Left hindlimb (tissue), 1 donor: ENCODE measurements around the gene ECI1.
"Not testable (repeated sequence)": the region's sequence is repeated elsewhere in the genome, so short reads cannot be mapped to it uniquely, and the experiment has no call there.

Source experiments
- DNase-seq: peaks from one replicate; pipeline ENCODE4 v3.0.0-alpha.2; 2018

The ECI1 gene

GRCh38 chr16:2278956-2279800, 27.8 kb upstream of the ECI1 start:
- DNase-seq = no peak

GRCh38 chr16:2278272-2278608, 26.9 kb upstream of the ECI1 start:
- no peak for DNase-seq

- no peak for DNase-seq
Observed at GRCh38 chr16:2277466-2278271, 26.3 kb upstream of the ECI1 start.

DNA sequence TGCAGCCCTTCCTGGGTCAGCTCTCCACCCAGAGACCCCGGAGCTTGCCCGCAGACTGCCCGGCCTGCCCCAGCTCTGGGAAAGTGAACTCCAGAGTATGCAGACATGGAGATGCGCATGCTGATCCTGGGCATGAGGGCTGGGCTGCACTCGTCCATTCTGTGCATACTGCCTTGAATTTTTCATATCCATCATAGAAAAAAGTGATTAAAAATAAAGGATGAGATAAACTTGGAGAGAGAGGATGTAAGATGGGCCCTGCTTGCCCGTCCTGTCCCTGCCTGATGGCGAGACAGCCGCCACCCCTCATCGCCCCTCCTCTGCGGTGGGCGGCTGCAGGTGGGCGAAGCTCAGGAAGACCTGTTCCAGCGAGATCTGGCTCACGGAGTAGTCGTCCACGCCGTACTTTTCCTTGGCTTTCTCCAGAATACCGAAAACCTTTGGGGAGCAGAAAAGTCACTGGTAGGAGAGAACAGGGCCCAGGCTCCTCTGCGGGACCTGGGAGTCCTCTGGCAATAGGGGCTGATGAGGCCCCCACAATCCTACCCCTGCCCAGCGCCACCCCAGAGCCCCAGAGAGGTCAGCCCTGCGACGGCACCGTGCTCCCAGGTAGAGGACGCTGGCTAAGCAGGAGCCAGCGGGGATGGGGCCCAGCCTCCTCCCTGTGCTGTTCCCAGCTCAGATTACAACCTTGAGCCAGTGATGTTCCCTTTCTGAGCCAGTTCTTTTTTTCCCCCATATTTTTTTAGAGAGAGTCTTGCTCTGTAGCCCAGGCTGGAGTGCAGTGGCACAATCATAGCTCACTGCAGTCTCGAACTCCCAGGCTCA, 25.2 kb upstream of the ECI1 start:
- DNase-seq = no peak

GRCh38 chr16:2275476-2276367, 24.3 kb upstream of the ECI1 start:
- no peak for DNase-seq

GRCh38 chr16:2273931-2274330, 22.5 kb upstream of the ECI1 start:
- DNase-seq = no peak

- DNase-seq = no peak
Observed at GRCh38 chr16:2273484-2273883, 22.1 kb upstream of the ECI1 start.

DNA sequence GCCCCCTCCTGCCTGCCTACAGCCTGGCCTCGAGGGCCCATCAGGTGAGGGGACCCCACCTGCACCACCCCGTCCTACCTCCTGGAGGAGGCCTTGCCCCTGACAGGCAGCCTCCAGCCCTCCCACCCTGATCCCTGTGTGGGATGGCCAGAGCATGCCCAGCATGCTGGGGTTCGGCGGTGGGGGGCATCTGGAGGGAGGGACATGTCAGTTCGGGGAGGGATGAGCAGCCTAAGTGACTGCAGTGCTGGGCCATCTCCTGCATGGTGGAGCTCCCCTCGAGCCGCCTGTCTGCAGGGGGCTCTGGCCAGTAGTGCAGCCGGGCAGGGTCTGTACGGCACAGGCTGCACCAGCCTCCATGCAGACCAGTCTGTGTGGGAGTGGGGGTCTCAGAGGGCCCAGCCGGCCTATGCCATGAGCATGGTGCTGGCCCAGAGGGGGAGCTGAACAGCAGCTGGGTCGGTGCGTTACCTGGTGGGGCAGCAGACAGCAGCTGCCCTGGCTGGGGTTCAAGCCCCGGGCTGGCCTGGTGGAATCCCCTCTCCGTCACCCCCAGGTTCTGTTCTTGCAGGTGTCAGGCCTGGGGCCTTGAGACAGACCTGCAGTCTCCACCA, 20.6 kb upstream of the ECI1 start:
- no peak for DNase-seq

DNA sequence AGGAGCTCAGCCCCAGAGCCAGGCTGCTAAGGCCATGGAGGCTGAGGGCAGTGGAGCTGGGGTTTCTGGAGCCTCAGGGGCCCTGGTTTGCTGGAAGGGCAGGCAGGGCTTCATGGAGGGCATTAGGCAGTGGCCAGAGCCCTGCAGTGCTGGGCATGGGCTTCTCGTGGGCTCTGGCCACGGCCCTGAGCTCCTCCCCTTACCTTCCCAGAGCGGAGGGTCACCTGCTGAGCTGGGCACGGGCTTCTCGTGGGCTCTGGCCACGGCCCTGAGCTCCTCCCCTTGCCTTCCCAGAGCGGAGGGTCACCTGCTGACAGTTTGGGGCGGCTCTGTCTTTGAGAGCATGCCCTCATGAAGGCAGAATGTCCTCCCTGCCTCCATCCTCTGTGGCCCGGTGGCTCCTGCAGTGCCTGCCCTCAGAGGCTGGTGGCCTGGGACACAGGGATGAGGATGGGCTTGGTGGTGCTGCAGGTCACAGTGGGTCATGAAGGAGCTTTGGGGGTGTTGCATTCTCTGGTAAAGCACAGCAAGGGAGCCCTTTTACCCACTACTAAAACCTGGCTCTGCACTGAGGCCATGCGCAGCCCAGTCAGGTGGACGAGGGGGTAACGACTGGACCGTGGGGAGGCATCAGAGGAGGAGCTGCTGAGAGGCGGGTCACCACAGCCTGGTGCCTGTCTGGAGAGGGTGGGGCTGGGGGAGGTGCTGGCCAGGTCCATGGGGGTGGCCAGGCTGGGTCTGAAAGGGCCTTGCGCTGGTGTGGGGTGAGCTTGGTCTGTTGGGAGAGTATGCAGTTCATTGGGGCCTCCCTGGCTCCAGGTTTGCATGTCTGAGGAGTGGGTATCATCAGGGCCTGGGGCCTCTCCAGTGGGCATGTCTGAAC, 19.4 kb upstream of the ECI1 start:
- DNase-seq = no peak

DNA sequence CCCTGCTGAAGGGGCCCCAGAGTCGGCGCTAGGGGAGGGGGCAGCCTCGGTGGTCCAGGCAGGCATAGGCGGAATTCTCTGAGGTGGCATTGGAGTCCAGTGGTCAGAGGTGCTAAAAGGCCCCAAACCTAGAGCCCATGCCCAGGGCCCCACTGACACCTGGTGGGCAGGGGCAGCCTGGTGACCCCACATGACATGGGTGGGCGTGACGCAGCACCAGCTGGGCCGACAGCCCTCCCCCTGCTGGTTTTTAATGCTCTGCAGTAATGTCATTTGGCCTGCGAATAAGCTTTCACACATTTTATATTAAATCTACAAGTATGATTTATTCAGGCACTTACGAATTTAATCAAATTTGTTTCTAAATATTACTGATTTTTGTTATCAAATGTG, 18.7 kb upstream of the ECI1 start:
- DNase-seq = no peak

DNA sequence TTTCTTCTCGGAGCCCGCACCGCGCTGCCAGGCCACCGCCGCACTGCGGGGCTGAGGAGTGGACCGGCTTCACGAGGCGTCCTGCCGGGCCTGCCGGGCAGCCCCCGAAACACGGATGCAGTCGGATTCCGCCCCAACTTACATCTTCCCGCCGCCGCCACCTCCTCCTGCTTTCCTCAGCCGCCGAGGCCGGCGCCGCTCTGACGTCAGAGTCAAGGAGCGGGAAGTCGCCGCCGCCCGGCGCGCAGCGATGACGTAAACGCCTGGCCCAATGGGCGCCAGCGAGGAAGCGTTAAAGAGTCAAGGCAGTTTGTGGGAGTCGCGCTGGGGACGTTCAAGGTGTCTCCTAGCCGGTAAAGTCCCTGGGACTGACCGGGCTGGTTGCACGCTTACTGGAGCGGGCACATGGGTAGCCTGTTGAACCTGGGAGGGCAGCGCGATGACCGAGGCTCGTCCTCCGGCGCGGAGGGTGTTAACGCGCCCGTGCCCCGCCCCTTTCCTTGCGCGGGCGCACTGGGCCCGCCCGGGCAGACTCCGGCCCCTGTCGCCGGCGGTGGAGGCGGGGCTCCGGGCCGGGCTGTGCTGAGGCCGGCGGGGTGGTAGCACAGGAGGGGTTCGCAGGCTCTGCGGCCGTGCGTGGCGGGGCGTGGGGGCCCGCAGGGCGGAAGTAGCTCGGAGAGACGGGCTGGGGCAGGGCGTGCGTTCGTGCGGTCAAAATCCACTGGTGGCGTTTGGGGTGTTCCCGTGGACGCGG, 16.7 kb upstream of the ECI1 start, which contains the start of gene RNPS1:
Gene RNPS1, minus strand, starts transcription at position 214 of the 754 bp plus-strand sequence. CDS start 3,483 bp downstream, outside the sequence.
- DNase-seq = peak; percentile 97

DNA sequence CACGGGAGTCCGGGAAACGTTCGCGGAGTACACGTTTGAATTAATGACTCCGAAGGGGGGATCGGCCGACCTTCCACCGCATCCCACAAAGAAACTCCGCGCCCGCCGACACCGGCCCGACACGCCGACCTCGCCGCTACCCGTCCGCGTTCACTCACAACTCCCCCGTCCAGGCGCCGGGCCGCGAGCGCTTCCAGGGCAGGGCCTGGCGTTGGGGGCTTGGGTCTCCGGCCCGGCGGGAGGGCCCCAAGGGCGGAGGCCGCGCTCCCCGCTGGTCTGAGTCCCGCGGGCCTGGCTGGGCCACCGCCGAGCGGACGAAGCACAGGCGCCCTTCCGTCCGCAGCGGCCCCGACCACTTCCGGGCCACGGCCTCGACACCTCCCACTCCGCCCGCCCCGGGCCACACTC, 16.1 kb upstream of the ECI1 start:
- DNase-seq = not testable (repeated sequence)

- not testable (repeated sequence) for DNase-seq
Observed at GRCh38 chr16:2266887-2267286, 15.5 kb upstream of the ECI1 start.

- DNase-seq = not testable (repeated sequence)
Observed at GRCh38 chr16:2263026-2263425, 11.6 kb upstream of the ECI1 start.

- DNase-seq = no peak
Observed at GRCh38 chr16:2260250-2260649, 8.9 kb upstream of the ECI1 start.

DNA sequence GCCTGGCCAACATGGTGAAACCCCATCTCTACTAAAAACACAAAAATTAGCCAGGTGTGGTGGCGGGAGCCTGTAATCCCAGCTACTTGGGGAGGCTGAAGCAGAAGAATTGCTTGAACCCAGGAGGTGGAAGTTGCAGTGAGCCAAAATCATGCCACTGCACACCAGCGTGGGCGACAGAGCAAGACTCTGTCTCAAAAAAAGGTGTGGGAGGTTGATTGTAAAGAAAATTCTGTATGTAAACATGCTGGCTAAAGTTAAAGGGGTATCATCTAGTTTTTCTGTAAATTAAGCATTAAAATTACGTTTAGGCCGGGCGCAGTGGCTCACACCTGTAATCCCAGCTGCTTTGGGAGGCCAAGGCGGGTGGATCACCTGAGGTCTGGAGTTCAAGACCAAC, 7.1 kb upstream of the ECI1 start:
- DNase-seq = not testable (repeated sequence)

DNA sequence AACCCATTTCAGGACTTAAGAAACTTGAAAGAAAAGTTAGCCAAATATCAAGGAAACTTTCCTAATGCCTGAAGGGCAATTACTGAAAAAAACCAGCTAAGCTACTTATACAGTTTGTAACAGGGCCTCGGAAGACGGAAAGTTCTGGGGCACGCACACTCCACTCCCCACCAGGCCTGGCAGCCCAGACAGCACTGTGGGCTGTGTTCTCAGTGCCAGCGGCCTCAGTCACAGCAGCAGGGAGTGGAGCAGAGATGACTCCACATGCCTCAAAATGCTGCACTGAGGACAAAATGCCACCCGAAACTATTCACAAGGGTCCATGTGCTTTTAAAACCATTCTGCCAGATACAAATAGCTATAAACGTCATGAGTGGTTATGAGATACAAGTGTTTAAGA, 6.3 kb upstream of the ECI1 start:
- DNase-seq = no peak

- DNase-seq = no peak
Observed at GRCh38 chr16:2256531-2257140, 5.2 kb upstream of the ECI1 start.

- peak; percentile 27 for DNase-seq
Observed at GRCh38 chr16:2253293-2253692, 1.9 kb upstream of the ECI1 start.
